CD4-positive, alpha-beta T cell treated with Interleukin-6 for 4 hours (primary cell): ENCODE measurements around the gene RESP18.

Experiments used
- DNase-seq: peaks from one replicate; pipeline ENCODE4 v3.0.0-alpha.2; 2020; ENCODE audit warnings: mixed read lengths

The RESP18 gene

DNA sequence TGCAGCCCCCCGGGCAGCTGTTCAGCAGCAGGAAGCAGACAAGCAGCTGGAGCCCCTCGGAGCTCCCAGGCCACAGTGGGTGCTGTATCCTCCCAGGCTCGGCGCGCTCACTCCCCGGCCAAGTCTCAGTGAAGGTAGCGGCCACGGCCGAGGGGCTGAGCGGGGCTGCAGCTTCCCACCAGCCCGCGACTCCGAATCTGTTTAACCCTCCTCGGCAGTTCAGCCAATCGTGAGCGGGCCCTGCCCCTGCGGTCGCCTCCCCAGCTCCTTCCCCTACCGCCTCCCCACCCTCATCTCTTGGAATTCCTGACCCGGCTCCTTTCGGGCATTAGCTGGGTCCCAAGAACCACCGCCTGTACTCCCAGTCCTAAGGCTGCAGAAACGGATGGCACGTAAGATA is at the start of gene RESP18:
TSS of gene RESP18 (minus strand) at position 203 of the 400 bp plus-strand sequence.
- no peak for DNase-seq

DNA sequence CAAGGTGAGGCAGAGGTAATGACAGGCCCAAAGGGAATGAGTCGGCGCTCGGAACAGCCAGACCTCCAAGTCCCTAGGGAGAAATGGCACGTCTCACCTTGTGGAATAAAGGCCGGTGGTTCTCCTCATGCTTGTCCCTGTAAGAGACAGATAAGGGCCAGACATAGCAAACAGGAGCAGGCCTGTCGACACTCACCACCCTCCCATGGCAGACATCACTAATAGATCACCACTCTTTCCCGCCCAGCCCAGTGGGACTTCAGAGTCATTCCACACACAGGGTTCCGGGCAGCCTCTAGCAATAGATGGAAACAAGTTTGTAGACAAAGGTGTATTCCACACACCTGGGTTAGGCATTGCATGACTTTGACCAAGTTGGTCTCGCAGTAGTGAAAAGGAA is 48.9 kb upstream of the RESP18 start:
- no peak for DNase-seq

- DNase-seq, result no peak
Observed at GRCh38 chr2:219380926-219381325, 48.4 kb upstream of the RESP18 start.

DNA sequence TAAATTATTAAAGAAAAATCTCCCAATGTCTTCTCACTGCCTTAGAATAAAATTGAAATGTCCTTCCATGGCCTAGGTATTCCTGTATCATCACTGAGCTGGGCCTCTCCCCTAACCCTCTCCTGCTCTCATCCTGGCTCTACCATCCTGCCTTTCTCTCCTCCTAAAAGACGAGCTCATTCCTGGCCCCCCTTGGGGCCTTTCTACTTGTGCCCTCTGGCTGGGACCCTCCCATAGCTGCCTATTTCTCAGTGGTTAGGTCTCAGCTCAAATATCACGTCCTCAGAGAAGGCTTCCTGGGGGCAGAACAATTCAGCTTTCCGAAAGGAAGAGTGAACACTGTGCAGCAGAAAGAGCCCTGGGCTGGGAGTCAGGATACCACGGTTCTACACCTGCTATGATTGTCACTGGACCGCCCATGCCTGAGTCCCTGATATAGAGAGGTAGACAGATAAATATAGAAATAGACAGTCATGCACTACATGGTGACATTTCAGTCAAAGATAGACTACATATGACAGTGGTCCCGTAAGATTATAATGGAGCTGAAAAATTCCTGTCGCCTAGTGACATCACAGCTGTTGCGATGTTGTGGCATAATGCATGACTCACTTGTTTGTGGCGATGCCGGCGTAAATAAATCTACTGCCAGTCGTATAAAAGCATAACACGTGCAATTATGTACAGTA is 45.8 kb upstream of the RESP18 start:
- no peak for DNase-seq

DNA sequence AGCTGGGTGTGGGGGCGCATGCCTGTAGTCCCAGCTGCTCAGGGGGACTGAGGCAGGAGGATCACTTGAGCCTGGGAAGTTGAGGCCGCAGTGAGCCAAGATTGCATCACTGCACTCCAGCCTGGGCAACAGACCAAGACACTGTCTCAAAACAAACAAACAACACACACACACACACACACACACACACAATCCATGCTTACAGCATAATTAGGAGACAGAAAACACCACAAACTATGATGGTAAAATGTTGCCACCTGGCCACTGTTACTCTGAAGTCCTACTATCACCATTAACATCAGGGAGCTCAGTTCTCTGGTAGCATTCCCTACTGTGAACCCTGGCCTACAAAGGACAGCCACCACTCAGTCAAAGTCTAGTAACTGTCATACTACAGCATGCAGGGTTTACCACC is 36.9 kb upstream of the RESP18 start:
- no peak for DNase-seq

DNA sequence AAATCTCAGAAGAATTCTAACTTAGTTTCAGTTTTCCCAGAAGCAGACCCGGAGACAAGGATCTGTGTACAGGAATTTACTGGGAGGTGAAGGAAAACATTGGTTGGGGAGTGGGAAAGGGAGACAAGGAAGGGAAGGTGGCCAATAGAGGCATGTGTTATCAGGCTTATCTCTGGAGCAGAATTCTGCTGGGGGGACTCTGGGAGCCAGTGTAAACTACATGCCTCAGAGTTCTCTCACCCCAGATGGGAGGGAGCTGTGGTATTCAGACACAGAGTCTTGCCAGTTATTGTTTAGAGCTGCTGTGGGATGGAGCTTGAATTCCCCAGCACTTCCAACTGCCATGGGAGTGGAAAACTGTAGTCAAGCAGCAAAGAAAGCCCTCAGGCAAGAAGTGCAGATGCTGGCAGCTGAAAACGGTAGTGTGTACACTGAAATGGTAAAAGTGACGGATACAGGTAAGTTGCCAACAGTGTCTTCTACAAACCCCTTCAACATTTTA is 36.2 kb upstream of the RESP18 start:
- no peak for DNase-seq

DNA sequence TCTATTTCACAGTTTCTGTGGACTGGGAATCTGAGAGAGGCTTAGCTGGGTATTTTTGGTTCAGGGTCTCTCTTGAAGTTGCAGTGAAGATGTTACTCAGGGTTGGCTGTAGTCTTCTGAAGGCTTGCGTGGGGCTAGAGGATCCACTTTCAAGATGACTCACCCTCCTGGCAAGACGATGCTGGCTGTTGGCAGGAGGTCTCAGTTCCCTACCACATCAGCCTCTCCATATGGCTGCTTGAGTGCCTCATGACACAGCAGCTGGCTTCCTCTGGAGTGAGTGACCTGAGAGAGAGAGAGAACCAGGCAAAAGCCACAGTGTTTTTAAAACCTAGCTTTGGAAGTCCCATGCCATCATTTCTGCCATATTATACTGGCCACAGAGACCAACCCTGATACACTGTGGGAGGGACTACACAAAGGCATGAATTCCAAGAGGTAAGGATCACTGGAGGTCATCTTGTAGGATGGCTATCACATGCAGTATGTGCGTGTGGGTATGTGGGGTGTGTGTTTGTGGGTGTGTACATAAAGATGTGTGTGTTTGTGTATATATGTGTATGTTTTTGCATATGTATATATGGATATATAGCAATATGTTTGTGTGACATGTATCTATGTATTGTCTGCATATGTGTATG is 30.1 kb upstream of the RESP18 start:
- DNase-seq, result no peak

DNA sequence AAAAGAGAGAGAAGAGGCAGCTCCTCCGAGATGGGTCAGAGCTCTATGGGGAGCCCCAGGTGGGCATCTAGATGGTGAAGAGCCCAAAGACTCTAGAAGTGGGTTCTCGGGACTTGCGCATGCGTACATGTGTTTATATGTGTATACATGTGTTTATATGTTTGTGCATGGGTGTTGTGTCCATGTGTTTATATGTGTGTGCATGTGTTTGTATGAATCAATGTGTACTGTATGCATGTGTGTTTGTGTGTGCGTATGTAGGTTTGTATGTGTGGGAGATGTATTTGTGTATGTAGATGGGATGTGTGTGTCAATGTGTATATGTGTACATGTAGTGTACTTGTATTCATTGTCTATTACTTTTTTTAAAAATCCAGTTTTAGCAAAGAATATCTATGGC is 29.5 kb upstream of the RESP18 start:
- no peak for DNase-seq

DNA sequence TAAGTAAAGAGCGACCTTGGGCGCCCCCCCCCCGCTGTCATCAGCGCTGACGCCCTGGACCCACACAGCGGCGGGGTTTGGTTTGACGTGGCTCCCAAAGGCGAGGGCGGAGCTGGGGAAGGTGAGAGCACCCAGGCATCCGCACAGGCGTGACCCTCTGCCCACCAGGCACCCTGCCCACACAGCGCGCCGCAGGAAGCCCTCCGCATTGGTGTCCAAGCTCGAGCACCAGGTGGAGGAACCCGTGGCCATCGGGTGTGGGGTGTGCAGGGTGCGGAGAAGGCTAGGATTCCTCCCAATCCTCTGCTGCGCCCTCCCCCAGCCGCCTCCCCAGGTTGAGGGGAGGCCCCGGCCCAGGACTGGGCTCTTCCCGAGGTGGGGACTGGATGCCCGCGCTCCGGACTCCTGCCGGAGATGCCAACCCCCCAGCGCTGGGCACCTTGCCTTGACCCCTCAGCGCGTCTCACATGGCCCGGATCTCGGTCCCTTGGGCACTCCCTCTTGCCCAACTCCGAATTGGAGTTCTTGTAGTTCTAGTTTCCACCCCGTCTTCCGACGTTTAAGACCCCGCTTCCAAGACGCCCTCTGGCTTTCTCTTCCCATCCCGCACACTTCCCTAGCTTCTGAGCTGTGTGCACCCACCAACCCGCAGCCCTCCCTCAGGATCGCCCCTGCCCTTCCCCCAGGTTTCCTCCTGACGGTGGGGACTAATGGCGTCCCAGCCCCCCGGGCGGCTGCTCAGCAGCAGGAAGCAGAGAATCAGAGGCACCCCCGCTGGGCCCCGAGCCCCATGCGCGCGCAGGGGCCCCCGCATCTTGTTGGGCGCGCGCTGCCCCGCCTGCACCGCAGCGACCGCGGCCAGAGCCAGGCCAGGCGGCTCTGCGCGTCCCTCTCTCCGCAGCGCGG is 25.9 kb upstream of the RESP18 start:
- DNase-seq, result no peak

DNA sequence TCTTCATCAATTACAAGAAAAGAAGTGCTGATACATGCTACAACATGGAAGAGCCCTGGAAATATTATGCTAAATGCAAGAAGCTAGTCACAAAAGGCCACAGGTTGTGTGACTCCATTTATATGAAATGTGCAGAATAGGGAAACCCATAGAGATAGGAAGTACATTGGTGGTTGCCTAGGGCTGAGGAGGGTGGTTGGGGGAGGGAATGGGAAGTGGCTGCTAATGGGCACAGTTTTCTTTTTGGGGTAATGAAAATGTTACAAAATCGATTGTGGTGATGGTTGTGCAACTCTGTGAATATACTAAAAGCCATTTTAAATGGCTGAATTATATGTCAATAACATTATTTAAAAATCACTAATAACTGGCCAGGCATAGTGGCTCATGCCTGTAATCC is 24.3 kb upstream of the RESP18 start:
- no peak for DNase-seq

- DNase-seq, result no peak
Observed at GRCh38 chr2:219354582-219354981, 22.0 kb upstream of the RESP18 start.

GRCh38 chr2:219353129-219353528 is 20.6 kb upstream of the RESP18 start:
- DNase-seq, result no peak

DNA sequence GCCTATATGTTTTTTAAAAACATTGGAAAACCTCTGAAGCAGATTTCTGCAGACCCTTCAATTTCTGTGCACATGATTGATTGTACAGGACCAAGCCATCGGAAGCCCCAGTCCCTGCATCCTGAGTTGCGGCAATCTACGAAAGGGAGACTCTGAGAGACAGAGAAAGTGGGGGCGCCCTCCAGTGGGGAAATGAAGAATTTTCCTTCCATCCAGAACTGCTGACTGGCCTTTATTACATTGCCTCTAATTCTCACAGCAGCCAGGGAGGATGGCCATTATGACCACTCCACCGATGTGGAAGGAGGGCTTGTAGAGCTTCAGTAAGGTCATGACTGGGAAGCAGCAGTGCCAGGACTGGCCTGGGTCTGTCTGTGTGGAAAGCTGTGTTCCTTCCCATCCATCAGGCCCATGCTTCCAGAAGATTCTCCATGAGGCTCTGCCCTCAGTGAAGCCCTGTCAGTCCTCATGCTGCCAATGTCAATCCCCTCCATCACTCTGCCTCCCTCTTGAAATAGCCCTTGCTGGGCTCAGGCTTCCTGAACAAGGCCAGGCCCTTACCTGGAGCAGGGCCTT is 20.0 kb upstream of the RESP18 start:
- DNase-seq, result peak; percentile 70

GRCh38 chr2:219350710-219351221 is 18.2 kb upstream of the RESP18 start:
- no peak for DNase-seq

DNA sequence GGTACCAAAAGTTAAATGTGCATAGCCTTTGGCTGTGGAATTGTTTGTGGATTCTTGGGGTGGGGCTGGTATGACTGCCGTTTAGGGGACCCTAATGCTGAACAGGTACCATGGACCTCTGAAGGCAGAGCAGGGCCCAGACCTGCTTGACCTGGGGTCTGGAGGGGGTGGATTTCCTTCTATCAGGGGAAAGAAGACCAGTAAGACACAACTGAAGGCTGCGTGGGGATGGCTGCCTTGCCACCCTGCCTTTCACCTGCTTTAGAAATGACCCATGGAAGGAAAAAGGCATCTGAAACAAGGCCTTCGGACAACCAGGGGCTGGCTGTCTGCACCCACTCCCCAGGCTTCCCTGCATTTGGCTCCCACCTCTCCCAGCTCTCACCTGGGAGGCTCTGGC is 17.7 kb upstream of the RESP18 start:
- DNase-seq, result no peak

- DNase-seq, result no peak
Observed at GRCh38 chr2:219344751-219345430, 12.3 kb upstream of the RESP18 start.

- no peak for DNase-seq
Observed at GRCh38 chr2:219335373-219335786, 2.8 kb upstream of the RESP18 start.

- no peak for DNase-seq
Observed at GRCh38 chr2:219334076-219334475, 1.5 kb upstream of the RESP18 start.

GRCh38 chr2:219331560-219332213 is 857 bp downstream of the RESP18 start:
- DNase-seq, result peak; percentile 25

GRCh38 chr2:219327719-219328118 is 4.8 kb downstream of the RESP18 start:
- no peak for DNase-seq

- DNase-seq, result no peak
Observed at GRCh38 chr2:219325657-219326315, 6.8 kb downstream of the RESP18 start.
